ENCODE data around the gene ALDH4A1. TPM values are rescaled to one million over a fixed set of nuclear protein-coding genes. Genes with fewer than 3 reads are reported as not detected.
"Not testable (repeated sequence)": the region's sequence is repeated elsewhere in the genome, so short reads cannot be mapped to it uniquely, and the experiment has no call there.

ALDH4A1 gene
- total RNA-seq, 2 experiments from 2014 or later, result 0.61 to 0.71 TPM

DNA sequence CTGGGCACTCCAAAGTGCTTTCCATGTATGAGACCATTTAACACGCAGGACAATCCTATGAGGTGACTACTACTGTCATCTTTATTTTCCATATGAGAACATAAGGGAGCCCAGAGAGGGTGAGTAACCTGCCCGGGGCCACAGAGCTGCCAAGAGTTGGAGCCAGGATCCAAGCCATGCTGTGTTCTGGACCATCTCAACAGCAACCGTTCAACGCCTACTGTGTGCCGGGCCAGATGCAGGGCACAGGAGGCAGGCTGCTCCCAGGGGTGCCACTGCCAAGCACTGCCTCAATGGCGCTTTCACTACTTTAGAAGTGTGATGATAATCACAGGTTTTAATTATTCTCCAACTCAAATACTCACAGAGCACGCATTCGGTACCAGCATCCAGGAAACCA lies 3.8 kb downstream of the ALDH4A1 start:
- Histone ChIP-seq H3K27me3 (ENCODE audit: control insufficient read depth in 1 of 2, insufficient read depth in 2 of 2, low read length in 2 of 2) (no peaks in the 10 kb centered on the region), H3K36me3 (ENCODE audit: insufficient read depth, low read length) (no peaks in the 10 kb centered on the region), H3K9me3 (ENCODE audit: control insufficient read depth in 1 of 2, insufficient read depth in 1 of 2, low read length in 2 of 2) (no peaks in the 10 kb centered on the region), H3K4me1 (ENCODE audit: insufficient read depth, low read length) (peaks cover 28% of the 10 kb centered on the region), H3K4me3 (ENCODE audit: low read length) (no peak overlapping the region), H3K27ac (ENCODE audit: low read depth in 1 of 2, low read length in 2 of 2) (no peak overlapping the region)
- Mint-ChIP-seq H3K9me3 (no peaks in the 10 kb centered on the region), H3K36me3 (ENCODE audit: low read depth) (peaks cover 9% of the 10 kb centered on the region), H3K27ac (no peak overlapping the region), H3K4me3 (no peak overlapping the region), H3K4me1 (ENCODE audit: low read depth) (peaks cover 29% of the 10 kb centered on the region), H3K27me3 (no peaks in the 10 kb centered on the region)
- ATAC-seq (ENCODE audit: poor library complexity) (no peak), DNase-seq (no peak)
- ChIA-PET POLR2A (no interaction called here), CTCF (interaction anchor here (1.1 to 2.0 kb wide), 2 partner anchors 14 to 58 kb away, joined by 3 to 5 read pairs; partner anchors contain the start of gene IFFO2)
- intact Hi-C loops (cut with DNase I, micrococcal nuclease), result no loop called here
- TF ChIP-seq, protein P1, sequence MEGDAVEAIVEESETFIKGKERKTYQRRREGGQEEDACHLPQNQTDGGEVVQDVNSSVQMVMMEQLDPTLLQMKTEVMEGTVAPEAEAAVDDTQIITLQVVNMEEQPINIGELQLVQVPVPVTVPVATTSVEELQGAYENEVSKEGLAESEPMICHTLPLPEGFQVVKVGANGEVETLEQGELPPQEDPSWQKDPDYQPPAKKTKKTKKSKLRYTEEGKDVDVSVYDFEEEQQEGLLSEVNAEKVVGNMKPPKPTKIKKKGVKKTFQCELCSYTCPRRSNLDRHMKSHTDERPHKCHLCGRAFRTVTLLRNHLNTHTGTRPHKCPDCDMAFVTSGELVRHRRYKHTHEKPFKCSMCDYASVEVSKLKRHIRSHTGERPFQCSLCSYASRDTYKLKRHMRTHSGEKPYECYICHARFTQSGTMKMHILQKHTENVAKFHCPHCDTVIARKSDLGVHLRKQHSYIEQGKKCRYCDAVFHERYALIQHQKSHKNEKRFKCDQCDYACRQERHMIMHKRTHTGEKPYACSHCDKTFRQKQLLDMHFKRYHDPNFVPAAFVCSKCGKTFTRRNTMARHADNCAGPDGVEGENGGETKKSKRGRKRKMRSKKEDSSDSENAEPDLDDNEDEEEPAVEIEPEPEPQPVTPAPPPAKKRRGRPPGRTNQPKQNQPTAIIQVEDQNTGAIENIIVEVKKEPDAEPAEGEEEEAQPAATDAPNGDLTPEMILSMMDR (IDR thresholded peaks at IDR 0.05), result no peak

DNA sequence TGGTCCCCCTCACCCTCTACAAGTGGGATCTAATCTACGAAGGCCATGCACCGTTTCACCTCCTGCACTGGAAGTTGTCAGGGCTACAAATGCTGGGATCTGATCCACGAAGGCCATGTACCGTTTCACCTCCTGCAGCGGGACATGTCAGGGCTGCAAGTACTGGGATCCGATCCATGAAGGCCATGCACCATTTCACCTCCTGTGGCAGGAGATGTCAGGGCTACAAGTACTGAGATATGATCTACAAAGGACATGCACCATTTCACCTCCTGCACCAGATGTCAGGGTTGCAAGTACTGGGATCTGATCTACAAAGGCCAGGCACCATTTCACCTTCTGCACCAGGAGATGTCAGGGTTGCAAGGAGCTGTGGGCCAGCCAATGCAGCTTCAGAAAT lies 7.0 kb downstream of the ALDH4A1 start:
- no peak for DNase-seq
- ChIA-PET CTCF (interaction anchor here (1.0 to 1.3 kb wide), 2 partner anchors 12 to 77 kb away, joined by 3 read pairs; no protein-coding TSS in a partner anchor), POLR2A (no interaction called here)
- no peak overlapping the region for H3K27ac ChIP-seq (ENCODE audit: low read depth in 1 of 2, low read length in 2 of 2)
- peaks cover 3% of the 10 kb centered on the region for H3K4me1 ChIP-seq (ENCODE audit: insufficient read depth, low read length)
- intact Hi-C loops (cut with DNase I, micrococcal nuclease), result no loop called here
- no peak for ATAC-seq (ENCODE audit: poor library complexity)
- H3K27me3 Mint-ChIP-seq, result no peaks in the 10 kb centered on the region
- H3K27ac Mint-ChIP-seq, result no peak overlapping the region
- no peak overlapping the region for H3K4me3 ChIP-seq (ENCODE audit: low read length)
- H3K4me1 Mint-ChIP-seq (ENCODE audit: low read depth), result peaks cover 4% of the 10 kb centered on the region
- no peaks in the 10 kb centered on the region for H3K36me3 ChIP-seq (ENCODE audit: insufficient read depth, low read length)
- no peaks in the 10 kb centered on the region for H3K9me3 Mint-ChIP-seq
- TF ChIP-seq, protein P1 (IDR thresholded peaks at IDR 0.05), result no peak
- no peaks in the 10 kb centered on the region for H3K9me3 ChIP-seq (ENCODE audit: control insufficient read depth in 1 of 2, insufficient read depth in 1 of 2, low read length in 2 of 2)
- no peaks in the 10 kb centered on the region for H3K27me3 ChIP-seq (ENCODE audit: control insufficient read depth in 1 of 2, insufficient read depth in 2 of 2, low read length in 2 of 2)
- H3K4me3 Mint-ChIP-seq, result no peak overlapping the region
- H3K36me3 Mint-ChIP-seq (ENCODE audit: low read depth), result no peaks in the 10 kb centered on the region

DNA sequence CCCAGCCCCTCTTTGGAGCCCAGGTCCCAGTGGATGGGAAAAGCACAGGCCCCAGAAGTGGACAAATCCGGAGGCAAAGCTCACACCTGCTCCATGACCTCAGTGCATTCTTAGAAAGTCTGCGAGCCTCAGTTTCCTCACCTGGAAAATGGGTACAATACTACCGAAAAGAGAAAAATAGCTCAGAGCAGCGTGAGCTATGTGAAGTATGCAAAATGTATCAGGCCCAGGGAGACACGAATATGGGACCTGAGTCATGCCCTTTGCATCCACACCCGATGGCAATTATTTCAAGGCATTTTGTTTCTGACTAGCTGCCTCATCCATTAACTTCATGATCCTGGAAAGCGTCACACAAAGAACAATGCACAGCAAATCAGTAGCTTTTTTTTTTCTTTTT lies 9.2 kb downstream of the ALDH4A1 start:
- Mint-ChIP-seq H3K4me1 (ENCODE audit: low read depth) (no peaks in the 10 kb centered on the region), H3K36me3 (ENCODE audit: low read depth) (no peaks in the 10 kb centered on the region), H3K27ac (no peak overlapping the region), H3K4me3 (no peak overlapping the region), H3K9me3 (no peaks in the 10 kb centered on the region), H3K27me3 (no peaks in the 10 kb centered on the region)
- ChIA-PET POLR2A (no interaction called here), CTCF (interaction anchor here (1.0 kb wide), 1 partner anchor 9 kb away, joined by 3 read pairs; no protein-coding TSS in a partner anchor)
- H3K4me3 ChIP-seq (ENCODE audit: low read length), result no peak overlapping the region
- no peaks in the 10 kb centered on the region for H3K36me3 ChIP-seq (ENCODE audit: insufficient read depth, low read length)
- H3K9me3 ChIP-seq (ENCODE audit: control insufficient read depth in 1 of 2, insufficient read depth in 1 of 2, low read length in 2 of 2), result no peaks in the 10 kb centered on the region
- DNase-seq (no peak), ATAC-seq (ENCODE audit: poor library complexity) (no peak)
- H3K4me1 ChIP-seq (ENCODE audit: insufficient read depth, low read length), result no peaks in the 10 kb centered on the region
- H3K27ac ChIP-seq (ENCODE audit: low read depth in 1 of 2, low read length in 2 of 2), result no peak overlapping the region
- TF ChIP-seq, protein P1 (IDR thresholded peaks at IDR 0.05), result no peak
- intact Hi-C loops (cut with DNase I, micrococcal nuclease), result no loop called here
- H3K27me3 ChIP-seq (ENCODE audit: control insufficient read depth in 1 of 2, insufficient read depth in 2 of 2, low read length in 2 of 2), result no peaks in the 10 kb centered on the region

DNA sequence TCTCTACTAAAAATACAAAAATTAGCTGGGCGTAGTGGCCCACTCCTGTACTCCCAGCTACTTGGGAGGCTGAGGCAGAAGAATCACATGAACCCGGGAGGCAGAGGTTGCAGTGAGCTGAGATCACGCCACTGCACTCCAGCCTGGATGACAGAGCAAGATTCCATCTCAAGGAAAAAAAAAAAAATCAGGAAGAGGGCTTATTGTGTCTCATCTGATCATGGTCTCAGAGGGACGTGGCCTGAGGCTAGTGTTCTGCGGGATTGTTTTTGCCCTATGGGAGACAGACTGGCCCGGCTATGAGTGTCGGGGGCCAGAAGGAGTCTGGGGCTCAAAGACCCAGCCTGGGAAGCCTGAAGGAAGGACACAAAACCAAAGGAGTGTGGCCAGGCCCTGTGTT lies 10.5 kb downstream of the ALDH4A1 start:
- H3K4me3 Mint-ChIP-seq; H3K27me3 ChIP-seq (ENCODE audit: control insufficient read depth in 1 of 2, insufficient read depth in 2 of 2, low read length in 2 of 2); H3K9me3 Mint-ChIP-seq; H3K27ac Mint-ChIP-seq; H3K27ac ChIP-seq (ENCODE audit: low read depth in 1 of 2, low read length in 2 of 2); H3K36me3 Mint-ChIP-seq (ENCODE audit: low read depth); H3K27me3 Mint-ChIP-seq; H3K4me1 Mint-ChIP-seq (ENCODE audit: low read depth); ATAC-seq (ENCODE audit: poor library complexity); H3K4me1 ChIP-seq (ENCODE audit: insufficient read depth, low read length); H3K36me3 ChIP-seq (ENCODE audit: insufficient read depth, low read length); H3K4me3 ChIP-seq (ENCODE audit: low read length); intact Hi-C loops (cut with DNase I, micrococcal nuclease); POLR2A ChIA-PET; CTCF ChIA-PET; DNase-seq; H3K9me3 ChIP-seq (ENCODE audit: control insufficient read depth in 1 of 2, insufficient read depth in 1 of 2, low read length in 2 of 2): not testable (repeated sequence)

Data from CD4-positive, alpha-beta T cell (primary cell).